G401.6 (cell line): Measurements from ENCODE around the gene DNAJC18.
"Not testable (repeated sequence)": the region's sequence is repeated elsewhere in the genome, so short reads cannot be mapped to it uniquely, and the experiment has no call there.

ENCODE experiments used
- FAIRE-seq: peaks from 2 replicates; lab custom pipeline; 2012; peaks lifted over from hg19 to GRCh38; lab: Jason Lieb, UNC

The DNAJC18 gene

DNA sequence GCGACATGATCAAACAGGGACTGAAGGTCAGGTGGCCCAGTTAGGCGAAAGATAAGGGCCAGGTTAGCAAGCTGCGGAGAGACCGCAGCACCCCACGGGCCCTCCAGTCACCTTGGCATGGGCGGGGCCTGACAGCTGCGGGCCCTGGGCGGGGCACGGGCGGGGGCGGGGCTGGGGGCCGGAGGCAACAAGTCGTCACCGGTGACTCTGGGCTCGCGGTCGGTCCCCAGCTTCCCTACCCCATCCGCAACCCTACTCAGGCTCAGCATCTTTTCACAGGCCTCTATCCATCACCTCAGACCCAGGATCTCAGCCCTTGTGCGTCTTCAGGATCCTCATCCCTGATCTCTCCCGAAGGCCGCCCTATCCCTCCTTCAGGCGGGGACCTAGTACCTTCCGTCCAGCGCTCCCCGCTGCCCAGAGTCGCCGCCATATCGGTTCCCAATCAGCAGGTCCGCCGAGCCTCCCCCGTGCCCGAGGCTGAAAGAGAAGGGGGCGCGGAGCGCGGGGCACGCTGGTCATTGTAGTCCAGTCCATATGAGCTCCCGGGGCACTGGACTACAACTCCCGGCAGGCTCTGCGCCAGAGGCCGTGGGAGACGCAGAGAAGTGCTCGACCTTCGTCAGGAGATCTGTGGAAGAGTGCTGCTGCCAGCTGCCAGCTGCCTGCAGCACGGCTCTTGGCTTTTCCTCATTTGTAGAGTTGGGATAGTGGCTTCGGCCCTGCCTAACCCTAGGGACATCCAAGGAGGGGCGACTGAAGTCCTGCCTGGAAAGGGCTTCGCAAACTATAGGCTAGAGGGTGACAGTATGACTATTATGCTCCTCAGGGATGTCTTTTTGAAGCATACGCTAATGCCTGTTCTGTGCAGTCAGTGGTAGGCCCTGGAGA lies at the start of gene DNAJC18:
Gene DNAJC18, minus strand, starts transcription at position 513 of the 891 bp plus-strand sequence. Its CDS starts 80 bp downstream, at position 433.
- peak; percentile 82 for FAIRE-seq

DNA sequence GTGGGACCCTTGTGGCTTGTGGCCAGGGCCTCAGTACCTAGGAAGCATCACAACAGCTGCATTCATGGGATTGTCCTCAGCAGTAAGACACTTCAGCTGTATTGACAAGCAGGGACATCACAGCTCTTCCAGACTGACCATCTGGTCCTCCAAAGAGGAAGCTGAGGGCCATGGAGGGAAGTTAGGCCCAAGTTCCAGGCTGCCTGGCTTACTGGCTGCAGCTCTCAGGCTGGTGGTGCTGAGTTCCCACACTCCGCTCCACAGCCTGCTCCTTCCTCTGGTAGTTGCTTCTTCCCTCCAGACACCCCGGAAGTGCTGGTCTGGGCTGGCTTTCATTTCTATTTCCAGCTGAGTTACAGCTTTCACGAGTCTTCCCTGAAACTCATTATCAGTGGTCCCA lies 48.9 kb upstream of the DNAJC18 start:
- no peak for FAIRE-seq

DNA sequence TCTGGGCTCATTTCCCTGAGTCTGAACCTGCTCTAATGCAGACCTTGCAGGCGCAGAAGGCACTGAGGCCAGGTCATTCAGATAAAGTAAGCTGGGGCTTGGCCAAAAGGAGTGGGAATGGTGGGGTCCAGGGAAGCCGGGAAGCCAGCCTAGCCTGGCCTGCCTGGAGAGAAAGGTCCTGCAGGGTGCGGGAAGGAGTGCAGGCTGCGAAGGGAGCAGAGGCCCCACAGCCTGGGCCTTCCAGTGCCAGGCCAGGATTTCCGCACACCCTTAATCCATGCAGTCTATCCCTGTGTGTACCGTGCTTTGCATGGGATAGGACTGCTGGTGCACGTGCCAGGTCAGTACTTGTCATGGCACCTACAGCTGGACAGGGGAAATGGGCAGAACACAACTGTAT lies 46.9 kb upstream of the DNAJC18 start:
- no peak for FAIRE-seq

DNA sequence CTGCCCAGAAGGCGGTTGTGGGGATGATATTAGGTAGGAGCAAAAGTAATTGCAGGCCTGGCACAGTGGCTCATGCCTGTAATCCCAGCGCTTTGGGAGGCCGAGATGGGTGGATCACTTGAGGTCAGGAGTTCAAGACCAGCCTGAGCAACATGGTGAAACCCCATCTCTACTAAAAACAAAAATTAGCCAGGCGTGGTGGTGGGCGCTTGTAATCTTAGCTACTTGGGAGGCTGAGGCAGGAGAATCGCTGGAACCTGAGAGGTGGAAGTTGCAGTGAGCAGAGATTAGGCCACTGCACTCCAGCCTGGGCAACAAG lies 43.5 kb upstream of the DNAJC18 start:
- FAIRE-seq, result not testable (repeated sequence)

DNA sequence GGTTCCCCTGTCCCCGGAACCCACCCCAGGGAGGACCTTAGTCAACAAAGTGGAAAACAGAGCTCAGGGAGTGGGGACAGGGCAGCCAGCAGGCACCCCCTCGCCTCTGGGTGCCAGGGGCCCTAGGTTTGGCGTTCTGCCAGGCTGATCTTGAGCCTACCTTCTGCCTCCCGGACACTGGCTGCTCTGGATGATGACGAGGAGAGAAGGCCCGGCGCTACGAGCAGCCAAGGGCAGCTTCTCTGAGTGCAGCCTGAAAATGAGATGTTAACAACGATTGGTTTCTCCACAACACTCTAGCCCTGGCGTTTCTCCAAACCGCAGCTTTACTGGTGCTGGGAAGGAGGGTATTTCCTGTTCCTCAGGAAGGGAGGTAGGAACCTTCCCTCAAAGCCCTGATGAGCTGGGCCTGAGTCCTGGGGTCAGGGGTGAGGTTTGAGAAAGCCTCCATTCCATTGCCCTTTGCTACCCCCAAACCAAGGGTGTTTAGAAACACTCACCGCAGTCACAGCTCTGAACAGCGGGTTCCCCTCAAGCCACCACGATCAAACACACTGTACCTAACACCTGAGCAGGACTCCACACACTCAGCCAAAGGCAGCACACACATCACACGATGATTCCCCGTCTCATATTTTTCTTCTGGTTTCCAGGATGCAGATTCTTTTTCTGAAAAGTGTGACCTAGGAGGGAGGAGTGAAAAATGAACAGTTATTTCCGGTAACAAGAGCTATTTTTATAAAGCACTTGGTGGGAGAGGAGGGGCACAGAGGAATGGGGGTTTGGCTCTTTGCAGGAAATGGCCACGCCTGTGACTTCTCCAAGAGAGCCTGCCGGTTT lies 42.9 kb upstream of the DNAJC18 start, which contains the start of gene STING1:
Gene STING1, minus strand, starts transcription at position 709 of the 840 bp plus-strand sequence. CDS start 1,054 bp downstream, outside the sequence.
- no peak for FAIRE-seq

GRCh38 chr5:139481580-139482049 lies 42.3 kb upstream of the DNAJC18 start:
- FAIRE-seq, result no peak

GRCh38 chr5:139481122-139481533 lies 41.8 kb upstream of the DNAJC18 start:
- no peak for FAIRE-seq

GRCh38 chr5:139479729-139480128 lies 40.4 kb upstream of the DNAJC18 start:
- FAIRE-seq, result not testable (repeated sequence)

DNA sequence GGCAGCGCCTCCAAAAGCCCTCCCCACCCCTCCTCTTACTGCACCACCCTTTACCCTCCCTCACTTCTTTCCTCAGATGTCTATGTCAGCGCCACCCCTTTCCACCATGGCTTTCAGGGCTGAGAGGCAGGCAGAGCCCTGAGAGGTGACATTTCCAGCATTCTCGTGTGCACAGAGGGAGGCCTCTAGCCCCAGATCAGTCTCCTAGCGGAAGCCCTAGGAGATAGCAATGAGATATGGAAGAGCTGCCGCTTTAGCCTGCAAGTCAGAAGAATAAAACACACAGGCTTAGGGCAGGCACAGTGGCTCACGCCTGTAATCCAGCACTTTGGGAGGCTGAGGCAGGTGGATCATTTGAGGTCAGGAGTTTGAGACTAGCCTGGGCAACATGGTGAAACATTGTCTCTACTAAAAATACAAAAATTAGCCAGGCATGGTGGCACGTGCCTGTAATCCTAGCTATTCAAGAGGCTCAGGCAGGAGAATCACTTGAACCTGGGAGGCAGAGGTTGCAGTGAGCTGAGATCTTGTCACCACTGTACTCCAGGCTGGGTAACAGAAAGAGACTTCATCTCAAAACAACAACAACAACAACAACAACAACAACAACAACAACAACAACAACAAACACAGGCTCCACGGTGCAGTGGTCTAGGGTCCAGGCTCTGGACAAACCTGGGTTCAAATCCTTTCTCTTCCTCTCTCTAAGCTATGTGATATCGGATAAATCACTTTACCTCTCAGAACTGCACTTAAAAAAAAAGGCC lies 39.5 kb upstream of the DNAJC18 start:
- FAIRE-seq, result not testable (repeated sequence)

- no peak for FAIRE-seq
These were observed 36.7 kb upstream of the DNAJC18 start for GRCh38 chr5:139475865-139476617.

- FAIRE-seq, result no peak
These were observed 35.8 kb upstream of the DNAJC18 start for GRCh38 chr5:139474890-139475791.

- no peak for FAIRE-seq
These were observed 34.2 kb upstream of the DNAJC18 start for GRCh38 chr5:139473565-139473964.

DNA sequence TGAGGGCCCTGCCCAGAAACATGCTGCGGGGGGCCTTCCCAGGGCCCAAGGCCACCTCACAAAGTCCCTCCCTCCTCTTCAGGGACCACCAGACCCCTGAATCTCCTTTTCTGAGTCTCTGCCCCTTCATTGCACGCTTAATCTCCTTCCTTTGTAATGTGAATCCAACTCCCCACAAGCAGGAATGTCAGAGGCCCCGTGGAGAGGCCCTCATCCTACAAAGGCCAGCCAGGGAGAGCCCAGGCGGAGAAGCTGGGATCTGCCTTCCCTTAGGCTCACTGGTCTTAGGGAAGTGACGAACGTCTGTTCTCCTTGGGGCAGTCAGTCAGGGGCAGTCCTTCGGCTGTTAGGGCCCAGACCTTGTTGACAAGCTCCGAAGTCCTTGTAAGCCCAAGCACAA lies 33.8 kb upstream of the DNAJC18 start:
- FAIRE-seq, result no peak

- no peak for FAIRE-seq
These were observed 33.2 kb upstream of the DNAJC18 start for GRCh38 chr5:139472386-139473030.

GRCh38 chr5:139470821-139471300 lies 31.5 kb upstream of the DNAJC18 start, which contains the start of gene SMIM33:
TSS of gene SMIM33 (plus strand) at chr5:139471004. CDS start at chr5:139471122, 118 bp downstream.
- FAIRE-seq, result no peak

GRCh38 chr5:139468421-139468931 lies 29.2 kb upstream of the DNAJC18 start:
- no peak for FAIRE-seq

DNA sequence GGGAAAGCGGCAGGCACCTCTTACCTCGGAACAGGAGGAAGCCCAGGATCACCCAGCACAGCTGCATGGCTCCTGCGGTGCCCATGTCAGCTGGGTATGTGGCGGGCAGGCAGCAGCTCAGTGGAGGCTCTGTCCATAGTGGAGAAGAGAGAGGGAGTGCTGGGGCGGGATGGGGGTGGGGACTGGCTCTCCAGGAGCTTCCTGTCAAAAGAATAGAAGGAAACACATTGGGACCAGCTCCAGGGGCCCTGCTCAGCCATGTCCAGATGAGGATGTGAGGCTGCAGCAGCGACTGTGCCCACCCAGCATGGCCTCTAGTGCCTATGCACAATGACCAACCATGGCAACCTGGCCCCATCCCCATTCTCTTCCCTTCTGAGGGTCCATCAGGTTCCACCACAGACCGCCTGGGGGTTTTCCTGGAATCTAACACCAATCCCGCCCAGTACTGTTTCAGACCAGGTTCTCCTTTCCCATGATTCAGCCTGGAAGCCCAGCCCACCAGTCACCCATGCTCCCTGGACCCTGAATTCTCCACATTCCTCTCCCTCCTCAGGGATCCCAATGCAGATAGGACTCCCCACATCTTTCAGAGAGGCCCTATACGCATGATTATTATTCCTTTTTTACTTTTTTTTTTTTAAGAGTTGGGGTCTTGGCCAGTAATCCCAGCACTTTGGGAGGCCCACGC lies 23.4 kb upstream of the DNAJC18 start, which contains the start of gene ECSCR:
Gene ECSCR, minus strand, starts transcription at position 158 of the 691 bp plus-strand sequence. Its CDS starts 73 bp downstream, at position 85.
- FAIRE-seq, result no peak

DNA sequence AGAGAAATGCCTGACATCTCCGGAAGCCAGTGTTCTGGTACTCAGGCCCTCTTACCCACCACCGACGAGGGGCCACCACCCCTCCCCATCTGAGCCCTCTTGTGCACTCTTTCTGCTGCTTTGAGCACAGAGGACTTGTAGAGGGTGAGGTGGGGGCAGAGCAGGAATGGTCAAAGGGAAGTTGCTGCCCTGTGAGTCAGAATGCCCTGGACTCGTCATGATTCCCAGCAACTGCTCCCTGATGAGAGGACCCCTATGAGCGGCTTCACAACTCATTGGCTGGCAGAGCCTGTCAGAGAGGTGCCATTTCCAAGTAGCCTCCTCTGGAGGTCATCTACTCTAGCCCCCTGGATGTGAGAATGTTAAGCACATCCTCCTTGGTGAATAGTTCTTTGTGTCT lies 22.4 kb upstream of the DNAJC18 start:
- no peak for FAIRE-seq

- FAIRE-seq, result no peak
These were observed 21.9 kb upstream of the DNAJC18 start for GRCh38 chr5:139461176-139461575.
